Effector memory CD4-positive, alpha-beta T cell (primary cell): Measurements from ENCODE around the gene CDC42BPB.

Experiments
- DNase-seq, 3 donors: peaks; one replicate each; pipeline ENCODE4 v3.0.0-alpha.2; 2020
- H3K27ac ChIP-seq: 2 replicates; pipeline ENCODE4 v1.7.0; 2013; ENCODE audit warnings: mild to moderate bottlenecking, low read length, moderate library complexity; ENCODE audit not compliant: insufficient read depth, poor library complexity, severe bottlenecking
- H3K27me3 ChIP-seq: replicated peaks from 2 replicates; pipeline ENCODE4 v1.7.0; 2013; ENCODE audit warnings: mild to moderate bottlenecking, low read length; ENCODE audit not compliant: insufficient read depth, control insufficient read depth, poor library complexity, severe bottlenecking
- H3K36me3 ChIP-seq: 2 replicates; pipeline ENCODE4 v1.7.0; 2013; ENCODE audit warnings: mild to moderate bottlenecking, low read length, moderate library complexity; ENCODE audit not compliant: control insufficient read depth, insufficient read depth
- H3K4me1 ChIP-seq: 2 replicates; pipeline ENCODE4 v1.7.0; 2013; ENCODE audit warnings: low read length, mild to moderate bottlenecking; ENCODE audit not compliant: control insufficient read depth, insufficient read depth, poor library complexity, severe bottlenecking
- H3K4me3 ChIP-seq: 2 replicates; pipeline ENCODE4 v1.7.0; 2013; ENCODE audit warnings: low read length, low read depth, mild to moderate bottlenecking; ENCODE audit not compliant: insufficient read depth, poor library complexity, severe bottlenecking
- H3K9me3 ChIP-seq: 2 replicates; pipeline ENCODE4 v1.7.0; 2013; ENCODE audit warnings: mild to moderate bottlenecking, low read length, moderate library complexity; ENCODE audit not compliant: control insufficient read depth

The CDC42BPB gene

DNA sequence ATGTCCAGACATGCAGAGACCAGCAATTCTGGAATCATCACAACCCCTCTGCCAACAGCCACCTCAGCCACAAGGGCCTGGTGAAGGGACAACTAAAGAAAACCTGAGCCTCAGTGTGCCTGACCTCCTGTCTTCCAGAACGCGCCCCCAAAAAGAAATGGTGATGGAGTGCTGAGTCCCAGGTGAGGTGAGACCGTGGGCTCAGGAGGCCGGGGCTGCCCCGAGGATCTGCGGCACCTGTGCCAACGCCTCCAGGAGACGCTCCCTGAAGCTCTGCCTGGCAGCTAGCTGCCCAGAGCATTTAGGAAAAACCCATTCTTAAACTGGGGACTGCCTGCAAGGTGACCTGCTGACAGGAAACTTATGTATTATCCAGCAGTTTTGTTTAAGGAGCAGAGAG, 51.2 kb downstream of the CDC42BPB start:
- Histone ChIP-seq H3K4me3 (no peak overlapping the region), H3K27ac (no peak overlapping the region), H3K27me3 (no peaks in the 10 kb centered on the region), H3K4me1 (no peaks in the 10 kb centered on the region), H3K36me3 (peaks cover 3% of the 10 kb centered on the region), H3K9me3 (no peaks in the 10 kb centered on the region)
- DNase-seq = no peak

DNA sequence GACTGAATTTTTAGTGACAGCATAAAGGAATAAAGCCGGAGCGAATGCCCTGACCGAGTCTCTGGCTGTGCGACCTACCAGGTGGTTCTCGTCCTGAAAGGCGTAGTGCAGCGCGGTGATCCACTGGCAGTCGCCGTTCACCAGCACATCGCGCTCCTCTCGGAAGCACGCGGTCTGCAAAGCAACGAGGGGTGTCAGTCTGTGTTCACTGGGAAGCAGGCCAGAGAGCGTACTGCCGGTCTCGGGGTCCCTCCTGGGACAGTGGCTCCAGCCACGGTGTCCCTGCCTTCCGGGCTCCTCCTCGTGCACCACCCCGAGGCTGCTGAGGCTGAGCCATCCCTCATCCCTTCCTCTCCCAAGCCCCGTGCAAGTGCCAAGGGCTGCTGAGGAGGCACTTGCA, 53.5 kb downstream of the CDC42BPB start:
- H3K27me3 ChIP-seq = no peaks in the 10 kb centered on the region
- no peak overlapping the region for H3K27ac ChIP-seq
- no peak for DNase-seq
- H3K36me3 ChIP-seq = peaks cover 3% of the 10 kb centered on the region
- H3K4me1 ChIP-seq = no peaks in the 10 kb centered on the region
- H3K4me3 ChIP-seq = no peak overlapping the region
- no peaks in the 10 kb centered on the region for H3K9me3 ChIP-seq

DNA sequence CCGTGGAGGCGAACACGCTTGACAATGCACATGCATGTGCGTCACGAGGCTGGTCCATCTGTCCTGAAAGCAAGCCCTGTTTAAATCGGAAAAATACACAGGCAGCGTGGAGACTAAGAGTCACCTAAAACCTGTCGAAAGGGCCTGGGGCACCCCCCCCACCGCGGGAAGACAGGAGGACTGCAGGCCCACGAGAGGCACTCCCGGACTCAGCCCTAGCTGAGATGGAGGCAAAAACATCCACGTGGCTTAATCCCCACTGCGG, 54.1 kb downstream of the CDC42BPB start:
- peaks cover 3% of the 10 kb centered on the region for H3K36me3 ChIP-seq
- H3K4me1 ChIP-seq = no peaks in the 10 kb centered on the region
- H3K27ac ChIP-seq = no peak overlapping the region
- H3K27me3 ChIP-seq = no peaks in the 10 kb centered on the region
- no peaks in the 10 kb centered on the region for H3K9me3 ChIP-seq
- no peak overlapping the region for H3K4me3 ChIP-seq
- no peak for DNase-seq

DNA sequence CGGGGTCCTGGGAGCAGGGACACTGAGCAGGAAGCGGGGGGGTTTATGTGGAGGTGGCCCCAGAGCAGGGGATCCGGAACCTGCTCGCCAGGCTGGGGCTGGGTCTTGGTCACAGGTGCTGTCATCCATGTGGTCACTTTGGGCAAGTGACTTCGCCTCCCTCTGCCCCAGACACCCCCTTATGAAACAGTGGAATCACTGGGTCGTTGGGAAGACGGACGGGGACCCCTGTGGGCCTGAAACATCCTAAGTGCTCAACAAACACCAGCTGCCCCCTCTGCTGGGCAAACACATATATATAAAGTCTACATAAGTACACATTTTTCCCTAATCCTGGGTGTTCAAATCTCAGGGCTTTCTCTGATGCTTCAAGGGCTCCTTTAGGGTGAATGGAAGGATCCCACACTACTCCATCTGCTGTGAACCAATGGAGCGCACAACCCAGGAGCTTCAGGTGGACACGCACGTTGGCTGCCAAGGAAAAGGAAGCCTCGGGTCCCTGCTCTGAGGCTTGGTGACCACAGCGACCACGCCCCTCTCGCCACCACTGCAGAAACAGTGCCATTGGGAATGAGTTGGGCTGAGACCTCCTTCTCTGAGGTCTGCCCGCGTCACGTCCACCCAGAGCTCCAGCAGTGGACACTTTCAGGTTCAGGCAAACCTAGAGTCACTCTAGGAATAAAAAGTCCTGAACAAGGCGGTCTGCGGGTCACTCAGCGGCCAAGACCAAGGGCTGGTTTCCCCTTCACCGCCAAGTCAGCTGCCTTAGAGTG, 54.6 kb downstream of the CDC42BPB start:
- H3K9me3 ChIP-seq = no peaks in the 10 kb centered on the region
- H3K4me3 ChIP-seq = no peak overlapping the region
- H3K27me3 ChIP-seq = no peaks in the 10 kb centered on the region
- H3K4me1 ChIP-seq = no peaks in the 10 kb centered on the region
- H3K36me3 ChIP-seq = peaks cover 3% of the 10 kb centered on the region
- DNase-seq = no peak
- H3K27ac ChIP-seq = no peak overlapping the region

DNA sequence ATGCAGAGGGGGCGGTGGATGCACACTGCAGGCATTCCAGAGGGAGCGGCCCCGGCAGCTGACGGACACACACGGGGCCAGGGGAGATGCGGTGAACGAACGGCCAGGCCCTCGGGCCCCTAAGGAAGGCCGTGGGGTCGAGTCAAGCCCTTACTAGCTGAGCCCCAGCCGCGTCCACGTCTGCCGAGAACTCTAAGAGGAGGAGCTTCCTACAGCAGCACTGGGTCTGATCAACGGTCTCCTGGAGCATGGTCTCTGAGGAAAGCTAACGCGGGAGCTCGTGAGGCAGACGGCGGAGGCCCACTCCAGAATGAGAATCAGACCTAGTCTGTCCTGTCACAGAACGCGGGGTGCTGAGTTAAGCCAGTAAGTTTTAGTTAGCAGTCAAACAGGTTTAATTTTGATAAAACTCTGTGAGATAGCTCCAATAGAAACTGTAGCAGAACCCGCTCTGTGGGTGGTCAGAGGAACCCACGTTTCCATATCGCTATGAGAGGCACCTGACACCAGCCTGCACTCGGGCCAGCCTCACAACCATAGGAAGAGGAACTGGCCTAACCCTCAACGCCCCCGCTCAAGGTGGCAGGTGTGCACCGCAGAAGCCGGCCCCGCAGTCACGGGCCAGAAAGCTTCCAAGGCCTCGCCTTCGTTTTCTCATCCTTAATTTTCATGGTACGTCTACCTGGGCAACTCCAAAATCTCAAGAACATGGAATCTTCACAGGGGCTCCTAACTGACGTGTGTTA, 55.5 kb downstream of the CDC42BPB start:
- no peaks in the 10 kb centered on the region for H3K27me3 ChIP-seq
- no peak for DNase-seq
- no peaks in the 10 kb centered on the region for H3K36me3 ChIP-seq
- no peaks in the 10 kb centered on the region for H3K9me3 ChIP-seq
- H3K27ac ChIP-seq = no peak overlapping the region
- H3K4me1 ChIP-seq = no peaks in the 10 kb centered on the region
- no peak overlapping the region for H3K4me3 ChIP-seq

DNA sequence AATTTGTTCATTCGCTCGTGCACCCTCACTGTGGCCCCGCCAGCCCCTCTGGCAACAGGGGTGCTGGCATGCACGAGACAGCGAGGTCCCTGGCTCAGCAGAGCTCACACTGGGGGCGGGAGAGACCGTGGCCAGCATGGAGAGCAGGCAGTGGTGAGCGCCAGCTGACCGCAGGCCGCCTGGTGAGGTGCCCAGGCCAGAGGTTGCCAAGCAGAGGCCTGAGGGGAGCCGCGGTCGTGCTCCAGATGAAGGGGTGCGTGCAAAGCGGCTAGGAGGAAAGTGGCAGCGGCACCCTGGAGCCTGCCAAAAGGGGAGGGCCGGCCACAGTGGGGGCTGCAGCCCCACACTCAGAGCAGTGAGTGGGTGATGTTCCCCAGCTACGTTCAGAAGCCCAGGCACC, 56.1 kb downstream of the CDC42BPB start:
- Histone ChIP-seq H3K9me3 (no peaks in the 10 kb centered on the region), H3K4me1 (no peaks in the 10 kb centered on the region), H3K36me3 (no peaks in the 10 kb centered on the region), H3K27ac (no peak overlapping the region), H3K27me3 (no peaks in the 10 kb centered on the region), H3K4me3 (no peak overlapping the region)
- DNase-seq = no peak

DNA sequence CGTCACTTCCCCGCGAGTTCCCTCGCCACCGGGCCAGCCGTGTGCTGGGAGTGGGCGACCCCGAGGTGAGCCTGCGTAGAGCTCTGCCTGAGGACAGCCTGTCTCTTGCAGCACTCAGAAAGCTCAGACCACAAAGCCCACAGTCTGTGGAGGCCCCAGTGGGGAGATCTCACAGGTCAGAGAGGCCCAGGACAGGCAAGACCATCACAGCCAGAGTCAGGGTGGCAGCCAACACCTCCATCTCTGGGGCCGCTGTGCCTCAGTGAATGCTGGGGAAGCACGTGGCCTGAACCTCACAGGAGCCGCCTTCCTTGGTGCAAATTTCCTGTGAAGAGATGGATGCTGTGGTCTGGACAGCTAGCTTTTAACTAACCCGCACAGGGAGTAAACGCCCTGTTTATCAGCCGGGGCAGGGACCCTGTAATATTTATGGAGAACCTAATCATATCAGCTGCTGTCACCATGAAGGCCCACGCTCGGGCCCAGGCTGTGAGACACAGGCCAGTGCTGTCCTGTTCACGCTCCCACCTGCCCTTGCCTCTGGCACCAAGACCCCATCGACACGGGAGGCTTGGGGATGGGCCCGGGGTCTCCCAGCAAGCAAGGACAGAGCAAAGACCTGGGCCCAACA, 56.9 kb downstream of the CDC42BPB start:
- no peak for DNase-seq
- Histone ChIP-seq H3K36me3 (no peaks in the 10 kb centered on the region), H3K9me3 (no peaks in the 10 kb centered on the region), H3K4me3 (no peak overlapping the region), H3K4me1 (no peaks in the 10 kb centered on the region), H3K27me3 (no peaks in the 10 kb centered on the region), H3K27ac (no peak overlapping the region)

DNA sequence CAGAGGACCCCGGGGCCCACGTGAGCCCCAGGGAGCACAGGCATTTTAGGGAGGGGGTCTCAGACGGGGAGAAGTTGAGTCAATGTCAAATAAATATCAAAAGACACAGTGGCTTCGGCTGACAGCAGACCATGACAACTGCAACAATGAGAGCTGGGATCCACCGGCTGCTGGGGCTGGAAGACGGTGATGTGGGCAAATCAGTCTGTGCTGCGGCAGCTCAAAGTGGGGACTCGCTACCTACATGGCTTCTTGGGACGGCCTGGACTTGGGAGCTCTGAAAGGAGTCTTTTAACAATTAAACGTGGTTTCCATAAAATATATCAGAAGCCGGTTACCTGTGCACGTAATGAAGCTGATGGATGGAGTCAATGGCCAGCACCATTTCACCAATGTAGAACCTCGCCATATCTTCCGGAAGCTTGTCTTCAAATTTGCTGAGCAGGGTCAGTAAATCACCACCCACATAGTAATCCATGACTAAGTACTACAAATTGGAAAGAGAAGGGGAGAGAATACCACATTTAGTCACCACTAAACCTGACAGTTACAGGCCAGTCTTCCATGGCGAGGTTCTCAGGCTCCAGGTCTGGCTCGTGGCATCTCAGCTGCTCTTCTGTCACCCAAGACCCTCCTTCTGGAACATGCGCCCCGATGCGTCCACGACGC, 58.0 kb downstream of the CDC42BPB start:
- no peak for DNase-seq
- Histone ChIP-seq H3K4me3 (no peak overlapping the region), H3K9me3 (no peaks in the 10 kb centered on the region), H3K4me1 (no peaks in the 10 kb centered on the region), H3K27me3 (no peaks in the 10 kb centered on the region), H3K27ac (no peak overlapping the region), H3K36me3 (no peaks in the 10 kb centered on the region)

DNA sequence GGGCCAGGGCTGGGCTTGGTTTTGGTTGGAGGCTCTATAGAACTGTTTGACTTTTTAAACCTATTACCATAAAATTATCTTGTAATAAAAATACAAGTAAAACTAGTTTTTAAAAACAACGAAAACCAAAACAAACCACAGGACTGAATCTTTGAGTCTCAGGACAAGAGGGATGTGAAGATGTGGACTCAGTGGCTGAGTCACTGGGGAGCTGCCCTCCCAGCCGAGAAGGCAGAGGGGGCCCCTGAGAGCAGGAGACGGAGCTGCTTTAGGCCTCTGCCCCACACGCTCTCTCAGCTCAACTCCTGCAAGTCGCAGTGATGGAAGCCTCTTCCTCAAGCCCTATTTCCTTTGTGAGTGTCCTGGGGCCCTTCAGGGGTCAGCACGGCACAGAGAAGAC, 59.0 kb downstream of the CDC42BPB start:
- Histone ChIP-seq H3K4me1 (no peaks in the 10 kb centered on the region), H3K4me3 (no peak overlapping the region), H3K9me3 (no peaks in the 10 kb centered on the region), H3K27me3 (no peaks in the 10 kb centered on the region), H3K27ac (no peak overlapping the region), H3K36me3 (no peaks in the 10 kb centered on the region)
- no peak for DNase-seq

DNA sequence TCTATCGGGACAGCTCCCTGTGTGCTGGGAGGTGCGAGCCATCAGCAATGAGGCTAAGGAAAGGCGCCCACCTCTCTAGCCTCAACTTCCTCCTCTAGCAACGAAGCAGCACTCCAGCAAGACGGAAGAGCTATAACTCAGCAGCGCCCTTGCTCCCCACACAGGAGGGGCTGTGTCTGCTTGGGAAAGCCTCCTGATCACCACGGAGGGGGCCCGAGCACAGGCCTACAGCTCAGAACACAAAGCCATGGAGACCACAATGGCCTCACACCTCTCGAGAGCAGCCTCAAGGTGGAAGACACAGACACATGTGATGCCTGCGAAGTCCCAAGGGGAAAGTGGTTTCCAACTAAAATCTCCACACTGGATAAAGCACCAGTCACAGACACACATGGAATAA, 60.4 kb downstream of the CDC42BPB start:
- Histone ChIP-seq H3K27ac (no peak overlapping the region), H3K27me3 (no peaks in the 10 kb centered on the region), H3K4me3 (no peak overlapping the region), H3K4me1 (no peaks in the 10 kb centered on the region), H3K36me3 (no peaks in the 10 kb centered on the region), H3K9me3 (no peaks in the 10 kb centered on the region)
- no peak for DNase-seq
